Left cardiac atrium (tissue), 4 donors: ENCODE results near the gene GRIPAP1. TPM values are rescaled to one million over a fixed set of nuclear protein-coding genes. Genes with fewer than 3 reads are reported as not detected.
A peak's percentile ranks its signal among the peaks of the same experiment; 100 is the strongest.

ENCODE experiments used
- ATAC-seq, 2 donors: fragments of 200-7000 bp; cut with Tn5 transposase; one replicate each; pipeline ENCODE4 v1.9.1; 2020; ENCODE audit warnings: mild to moderate bottlenecking in 2 of 2, moderate library complexity in 2 of 2
- DNase-seq: peaks from one replicate; pipeline ENCODE4 v3.0.0-alpha.2; 2020
- intact Hi-C, 2 donors: fragments of 100-400 bp; cut with DNase I; formaldehyde crosslinking; loops; one replicate each; pipeline versions ENCODE4 v1.14.1 to v1.15.1; 2022 to 2023
- total RNA-seq, 2 donors: library from RNA; stranded (reverse); fragmentation: NEBNext Ultra II Directional; extraction: Animal tissue kit (Norgen Biotek cat#: 25700); gene quantifications; one replicate each; pipeline ENCODE4 v1.2.1, GENCODE V29; 2021
- donor health status: DM: no; HTN: yes; CAD: no.
- donor health status: DM: no; HTN: yes; CAD: no; lungs with severe emphysema.
- donor health status: DM: yes; HTN: yes; CAD: no.
- donor health status: Dilated cardiomyopathy.

GRIPAP1 gene
- total RNA-seq, 2 donors from 2014 or later = 23.7 to 25.4 TPM

DNA sequence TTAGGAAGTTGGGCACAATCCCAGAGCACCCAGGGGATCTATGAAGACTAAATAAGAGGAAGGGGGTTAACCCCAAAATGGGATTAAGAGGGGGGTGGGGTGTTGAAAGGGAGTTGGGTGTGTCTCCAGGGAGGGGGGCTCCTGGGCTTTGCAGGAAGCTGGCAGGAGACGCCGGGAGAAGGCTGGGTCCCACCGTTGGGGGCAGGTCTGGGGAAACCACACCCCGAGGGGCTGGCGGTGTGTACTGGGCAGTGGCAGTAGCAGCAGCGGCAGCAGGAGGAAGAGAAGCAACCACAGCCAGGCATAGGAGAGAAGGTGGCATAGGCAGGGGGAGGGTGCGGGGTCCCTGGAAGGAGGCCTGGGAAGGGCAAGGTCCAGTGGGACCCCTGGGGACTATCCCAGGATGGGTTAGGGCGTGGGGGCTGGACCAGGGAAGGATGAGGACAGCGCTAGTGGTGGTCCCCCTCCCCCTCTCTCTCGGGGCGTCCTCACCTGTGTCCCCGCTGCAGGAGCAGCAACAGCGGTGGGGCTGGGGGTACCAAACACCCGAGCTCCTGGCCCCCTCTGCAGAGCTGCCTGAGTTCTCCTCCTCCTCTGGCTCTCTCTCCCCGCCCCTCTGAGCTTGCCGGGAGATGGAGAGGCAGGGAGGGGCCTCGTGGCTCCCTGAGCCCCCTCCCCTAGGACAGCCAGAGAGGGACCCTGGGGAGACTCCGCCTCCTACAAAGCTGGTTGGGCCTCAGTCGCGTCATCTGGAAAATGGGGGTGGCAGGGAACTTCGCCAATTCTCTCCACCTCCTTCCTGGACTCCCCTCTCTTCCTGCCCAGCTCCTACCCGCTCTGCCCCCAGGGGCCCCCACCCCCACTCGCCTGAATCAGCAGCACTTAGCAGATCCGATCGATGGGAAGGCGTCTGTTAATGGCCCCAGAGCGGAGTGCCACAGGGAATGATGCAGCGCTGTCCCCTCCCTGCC is 30.5 kb downstream of the GRIPAP1 start, which contains the start of gene KCND1:
Gene KCND1 (minus strand): TSS at position 596 of the 971 bp plus-strand sequence. CDS start 1,573 bp downstream, outside the sequence.
- ATAC-seq (peak; percentile 61 to 63), DNase-seq (peak; percentile 62)
- intact Hi-C loops = loop anchor here in 1 of 2 donors (5.0 kb wide), 1 partner anchor 71 kb away; the partner anchor contains the start of gene TFE3

- ATAC-seq (no peak), DNase-seq (no peak)
- intact Hi-C loops = no loop called here
Measured at GRCh38 chrX:48969471-48969870, 32.6 kb downstream of the GRIPAP1 start.

DNA sequence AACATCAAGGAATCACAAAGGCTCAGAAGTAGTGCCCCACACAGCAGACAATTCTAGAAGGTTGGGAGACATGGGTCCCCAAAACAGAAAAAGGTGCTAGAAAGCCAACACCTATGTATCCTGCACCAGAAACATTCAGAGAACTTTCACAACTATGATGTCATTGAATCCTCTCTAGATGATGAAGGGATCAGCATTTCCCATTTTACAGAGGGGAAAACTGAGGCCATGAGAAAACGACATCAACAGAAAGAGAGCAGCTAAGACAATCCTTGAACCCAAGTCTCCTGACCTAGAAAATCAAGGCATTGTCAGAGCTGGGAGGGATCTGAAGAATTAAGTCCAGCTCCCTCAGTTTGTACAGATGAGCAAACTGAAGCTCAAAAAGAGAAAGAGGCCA is 33.7 kb downstream of the GRIPAP1 start:
- no peak for DNase-seq
- no peak for ATAC-seq
- intact Hi-C loops = no loop called here

DNA sequence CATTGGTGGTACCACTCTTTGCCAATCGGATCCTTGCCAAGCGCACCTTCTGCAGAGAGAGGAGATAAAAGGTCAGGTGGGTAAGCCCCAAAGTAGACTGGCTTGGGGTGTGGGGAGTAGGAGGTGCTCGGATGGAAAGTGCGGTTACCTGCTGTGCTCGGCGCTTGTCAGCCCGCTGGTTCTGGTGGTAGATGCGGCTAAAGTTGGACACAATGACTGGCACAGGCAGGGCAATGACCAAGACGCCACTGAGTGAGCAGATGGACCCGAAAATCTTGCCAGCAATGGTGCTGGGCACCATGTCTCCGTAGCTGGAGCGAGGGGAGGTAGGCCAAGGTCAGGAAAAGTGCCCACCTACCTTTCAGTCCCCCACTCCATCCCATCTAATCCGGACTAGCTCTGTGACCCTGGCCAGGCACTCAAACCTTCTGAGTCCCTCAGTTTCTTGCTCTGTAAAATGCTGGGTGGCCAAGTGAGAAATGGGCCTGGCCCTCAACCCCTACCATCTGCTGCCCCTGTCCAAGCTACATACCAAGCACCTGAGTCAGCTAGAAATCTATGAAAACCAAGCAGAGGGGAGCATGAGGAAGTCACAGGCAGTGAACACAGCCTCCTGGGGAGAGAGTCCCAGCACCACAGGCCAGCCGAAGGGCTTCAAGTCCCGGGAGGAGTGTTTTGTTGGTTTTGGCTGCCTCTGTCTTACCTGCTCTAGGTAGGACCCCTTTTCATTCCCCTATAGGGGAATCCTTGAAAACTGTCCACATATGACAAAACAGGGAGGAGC is 35.1 kb downstream of the GRIPAP1 start:
- no peak for DNase-seq
- intact Hi-C loops = no loop called here

DNA sequence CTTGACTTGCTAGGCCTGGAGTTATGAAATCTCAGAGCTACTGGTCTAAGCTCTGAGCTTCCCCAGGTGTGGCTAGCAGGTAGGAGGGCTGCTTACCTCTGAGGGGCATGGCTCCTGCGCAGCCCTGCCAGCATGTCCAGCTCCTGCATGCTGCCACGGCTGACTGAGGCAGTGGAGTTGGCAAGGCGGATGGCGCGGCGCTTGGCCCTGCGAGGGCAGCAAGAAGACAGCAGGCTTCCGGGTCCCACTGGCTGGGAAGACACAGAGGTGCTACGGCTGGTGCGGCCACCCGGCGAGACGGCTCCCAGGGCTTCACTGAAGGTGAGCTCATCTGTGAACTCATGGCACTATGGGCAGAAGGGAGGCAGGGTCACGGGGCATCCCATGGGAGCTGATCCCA is 36.1 kb downstream of the GRIPAP1 start:
- ATAC-seq = no peak
- DNase-seq = no peak
- intact Hi-C loops = no loop called here

More for the DNA sequence above, 35.1 kb downstream of the GRIPAP1 start:
- no peak for ATAC-seq

DNA sequence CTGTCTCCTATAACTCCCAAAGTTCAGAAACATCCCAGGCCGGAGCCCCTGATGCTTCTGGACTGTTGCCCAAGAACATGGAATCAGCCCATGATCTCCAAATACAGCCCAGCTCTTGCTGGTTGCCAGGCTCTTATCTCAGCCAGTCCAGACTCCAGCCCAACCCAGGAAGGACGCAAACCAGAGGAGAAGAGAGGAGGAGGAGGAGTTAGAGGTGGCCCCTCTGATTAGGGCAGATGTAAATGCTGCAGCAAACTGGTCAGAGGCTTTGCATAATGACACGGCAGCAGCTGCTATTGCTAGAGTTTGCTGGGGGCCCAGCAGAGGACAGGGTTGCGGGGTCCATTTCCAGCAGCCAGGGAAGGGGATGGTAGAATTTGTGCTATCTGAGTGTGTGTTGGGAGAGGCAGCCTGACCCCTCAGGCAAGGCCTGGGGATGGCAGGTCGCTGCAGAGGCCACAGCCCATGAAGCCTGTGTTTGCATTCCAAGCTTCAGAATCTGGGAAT is 40.4 kb downstream of the GRIPAP1 start:
- no peak for ATAC-seq
- peak; percentile 49 for DNase-seq
- intact Hi-C loops = no loop called here

GRCh38 chrX:48960291-48960690 is 41.8 kb downstream of the GRIPAP1 start:
- ATAC-seq (no peak), DNase-seq (no peak)
- intact Hi-C loops = no loop called here

- peak; percentile 3 to 14 for ATAC-seq
- intact Hi-C loops = no loop called here
- DNase-seq = peak; percentile 48
Measured at GRCh38 chrX:48958635-48959094, 43.4 kb downstream of the GRIPAP1 start.

DNA sequence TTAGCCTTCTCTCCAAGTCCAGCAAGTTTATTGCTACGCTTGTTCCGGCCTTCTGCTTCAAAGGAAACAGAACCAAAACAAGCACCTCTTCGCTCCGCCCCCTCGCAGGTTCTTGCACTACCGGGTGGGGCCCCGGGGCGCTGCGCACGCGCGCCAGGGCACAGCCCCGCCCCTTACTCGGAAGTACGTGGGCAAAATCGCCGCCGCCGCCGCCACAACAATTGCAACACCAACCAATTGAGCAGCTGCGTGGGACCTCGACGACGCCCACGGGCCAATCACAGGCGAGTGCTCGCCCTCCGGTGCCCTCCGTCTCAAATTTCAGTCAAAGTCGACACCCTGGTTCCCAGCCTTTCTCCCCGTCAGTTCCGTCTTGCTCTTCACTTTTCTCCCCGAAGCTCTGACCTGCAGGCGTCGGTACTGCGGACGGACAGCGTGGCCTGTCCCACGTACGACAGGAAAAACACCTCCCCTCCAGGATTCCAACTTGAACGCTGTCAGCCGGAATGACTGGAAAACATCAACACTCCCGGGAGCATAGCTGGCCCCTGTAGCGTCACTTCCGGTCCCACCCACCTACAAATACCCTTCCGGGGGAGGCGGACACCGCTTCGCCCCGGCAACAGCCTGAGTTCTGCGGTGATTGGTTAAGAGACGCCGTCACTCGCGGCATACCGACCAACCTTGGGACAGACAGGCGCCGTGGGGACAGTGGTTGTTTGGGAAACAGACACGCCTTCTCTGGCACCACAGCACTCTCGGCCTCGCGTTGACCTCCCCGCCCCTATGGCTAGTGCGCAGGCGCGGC is 44.0 kb downstream of the GRIPAP1 start:
- DNase-seq (peak; percentile 95), ATAC-seq (peak; percentile 89 to 95)
- intact Hi-C loops = no loop called here

GRCh38 chrX:48957477-48957826 is 44.6 kb downstream of the GRIPAP1 start, which contains the start of gene OTUD5:
OTUD5 (minus strand) TSS chrX:48957607; CDS start chrX:48957570, 37 bp downstream.
- DNase-seq = peak; percentile 69
- ATAC-seq = peak; percentile 47 to 53
- intact Hi-C loops = no loop called here

GRCh38 chrX:48956728-48957414 is 45.2 kb downstream of the GRIPAP1 start:
- peak; percentile 39 for DNase-seq
- no peak for ATAC-seq
- intact Hi-C loops = no loop called here

- DNase-seq = no peak
- ATAC-seq = no peak
- intact Hi-C loops = no loop called here
Measured at GRCh38 chrX:48948589-48948988, 53.5 kb downstream of the GRIPAP1 start.

DNA sequence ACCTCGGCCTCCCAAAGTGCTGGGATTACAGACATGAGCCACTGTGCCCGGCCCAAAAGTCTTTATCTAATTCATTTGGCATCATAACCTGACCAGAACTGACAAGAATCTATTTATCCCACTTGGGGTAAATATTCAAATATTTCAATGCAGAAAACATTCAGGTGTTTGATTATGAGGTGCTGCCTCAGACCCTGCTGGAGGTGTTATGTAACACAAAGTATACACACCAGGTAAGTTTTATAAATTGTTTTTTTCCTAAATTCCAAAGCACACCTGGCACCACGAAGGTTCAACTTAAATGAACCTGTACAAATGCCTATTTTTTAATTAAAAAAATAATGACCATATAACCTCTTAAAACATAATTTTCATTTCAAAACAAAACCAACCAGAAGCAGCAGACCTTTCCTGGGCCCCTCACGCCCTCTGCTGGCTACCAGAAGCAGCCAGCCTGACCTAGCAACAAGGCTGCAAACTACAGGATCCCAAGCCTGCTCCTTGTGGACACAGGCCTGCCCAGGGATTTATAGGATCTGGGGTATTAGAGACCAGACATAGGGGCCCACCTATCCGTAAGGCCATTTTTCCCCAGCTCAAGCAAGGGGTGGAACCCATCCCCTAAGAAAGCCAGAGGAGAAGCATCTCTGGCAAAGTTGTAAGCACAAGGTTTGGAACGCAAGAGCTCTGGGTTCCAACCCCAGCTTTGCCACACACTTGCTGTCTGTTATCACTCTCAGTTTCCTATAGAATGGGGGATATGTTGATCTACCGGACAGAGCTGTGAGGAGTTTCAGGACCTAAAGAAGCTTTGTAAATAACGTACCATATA is 56.3 kb downstream of the GRIPAP1 start:
- DNase-seq = peak; percentile 55
- intact Hi-C loops = no loop called here

DNA sequence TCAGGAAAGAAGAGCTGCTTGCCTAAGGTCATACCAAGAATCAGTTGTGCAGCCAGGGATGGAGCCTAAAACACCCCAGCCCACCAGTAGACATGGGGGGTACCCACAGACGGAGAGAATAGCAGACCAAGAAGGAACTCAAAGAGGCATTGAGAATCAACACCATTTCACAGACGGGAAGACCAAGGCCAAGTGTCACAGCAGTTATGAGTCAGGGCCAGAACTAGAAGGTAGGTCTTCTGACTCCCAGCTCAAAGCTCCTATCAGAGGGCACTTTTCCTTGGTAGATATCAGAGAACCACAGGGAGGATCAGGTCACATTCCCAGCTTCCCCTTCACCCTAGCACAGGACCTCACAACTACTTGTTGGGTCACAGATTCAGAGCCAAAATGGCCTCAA is 59.2 kb downstream of the GRIPAP1 start:
- ATAC-seq (no peak), DNase-seq (no peak)
- intact Hi-C loops = no loop called here

More for the DNA sequence above, 56.3 kb downstream of the GRIPAP1 start:
- ATAC-seq = peak; percentile 60 to 76

DNA sequence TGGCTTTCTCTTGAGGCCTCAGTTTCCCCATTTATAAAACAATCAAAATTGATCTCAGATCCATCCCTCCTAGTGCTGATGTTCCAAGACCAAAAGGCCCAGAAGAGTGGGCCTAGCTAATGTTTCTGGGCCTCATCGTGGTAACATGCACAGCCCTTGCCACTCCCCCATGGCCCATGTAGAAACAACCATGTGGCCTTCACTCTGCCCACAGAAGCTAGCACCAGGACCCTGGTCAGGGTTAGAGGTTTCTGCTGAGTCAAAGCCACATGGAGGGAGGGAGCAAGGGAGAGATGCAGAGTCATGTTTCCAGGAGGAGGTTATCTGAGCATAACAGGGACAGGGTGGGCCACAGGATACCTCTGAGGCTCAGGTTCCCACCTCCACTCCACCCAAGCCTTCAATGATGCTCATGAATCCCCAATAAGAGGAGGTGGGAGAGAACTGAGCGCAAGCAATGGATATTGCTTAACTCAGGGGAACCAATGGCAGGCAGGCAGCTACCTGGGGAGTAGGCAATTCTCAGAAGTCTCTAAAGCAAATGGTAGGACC is 61.6 kb downstream of the GRIPAP1 start:
- intact Hi-C loops = no loop called here
- no peak for ATAC-seq
- DNase-seq = no peak

GRCh38 chrX:48939524-48940228 is 62.4 kb downstream of the GRIPAP1 start:
- intact Hi-C loops = no loop called here
- DNase-seq = no peak
- ATAC-seq = no peak
